Measurements from ENCODE around the gene ACP7. TPM values are rescaled to one million over a fixed set of nuclear protein-coding genes. Genes with fewer than 3 reads are reported as not detected.

ACP7 gene
- total RNA-seq, 1 experiment from 2014 or later = 4.0 TPM

Other genes starting within 250 kb of the ACP7 start
- 419 and 531 TPM in 2 replicates for gene HNRNPL, start 234.4 kb upstream of the ACP7 start, total RNA-seq (2014; rRNA removed; shearing (Covaris generic))
- 5.2 and 5.3 TPM in 2 replicates for gene RINL, start 206.1 kb upstream of the ACP7 start, total RNA-seq (2014; rRNA removed; shearing (Covaris generic))
- 30.8 and 33.6 TPM in 2 replicates for gene SIRT2, start 184.8 kb upstream of the ACP7 start, total RNA-seq (2014; rRNA removed; shearing (Covaris generic))
- 25.7 and 42.5 TPM in 2 replicates for gene NFKBIB, start 184.4 kb upstream of the ACP7 start, total RNA-seq (2014; rRNA removed; shearing (Covaris generic))
- not detected in 2 replicates for gene CCER2, start 172.2 kb upstream of the ACP7 start, total RNA-seq (2014; rRNA removed; shearing (Covaris generic))
- 44.6 and 48.2 TPM in 2 replicates for gene SARS2, start 153.6 kb upstream of the ACP7 start, total RNA-seq (2014; rRNA removed; shearing (Covaris generic))
- gene MRPS12, start 153.4 kb upstream of the ACP7 start, total RNA-seq (2014; rRNA removed; shearing (Covaris generic)) = 135 and 136 TPM in 2 replicates
- 28.6 and 40.0 TPM in 2 replicates for gene FBXO17, start 108.6 kb upstream of the ACP7 start, total RNA-seq (2014; rRNA removed; shearing (Covaris generic))
- not detected in 2 replicates for gene FBXO27, start 51.8 kb upstream of the ACP7 start, total RNA-seq (2014; rRNA removed; shearing (Covaris generic))
- 8.0 and 13.0 TPM in 2 replicates for gene PAK4, start 41.4 kb downstream of the ACP7 start, total RNA-seq (2014; rRNA removed; shearing (Covaris generic))
- gene NCCRP1, start 112.6 kb downstream of the ACP7 start, total RNA-seq (2014; rRNA removed; shearing (Covaris generic)) = 0.10 TPM in 1 of 2 replicates, not detected in the other
- gene SYCN, start 119.9 kb downstream of the ACP7 start, total RNA-seq (2014; rRNA removed; shearing (Covaris generic)) = not detected in 2 replicates
- not detected in 2 replicates for gene IFNL3, start 160.6 kb downstream of the ACP7 start, total RNA-seq (2014; rRNA removed; shearing (Covaris generic))
- gene IFNL4, start 164.5 kb downstream of the ACP7 start, total RNA-seq (2014; rRNA removed; shearing (Covaris generic)) = 0.13 TPM in 1 of 2 replicates, not detected in the other
- not detected in 2 replicates for gene IFNL2, start 184.0 kb downstream of the ACP7 start, total RNA-seq (2014; rRNA removed; shearing (Covaris generic))
- gene IFNL1, start 212.0 kb downstream of the ACP7 start, total RNA-seq (2014; rRNA removed; shearing (Covaris generic)) = not detected in 2 replicates
- gene LRFN1, start 236.5 kb downstream of the ACP7 start, total RNA-seq (2014; rRNA removed; shearing (Covaris generic)) = 1.3 and 4.0 TPM in 2 replicates

Measured in HT1080 (cell line).